GM19438 (cell line): ENCODE results near the gene ANKS1A.
"Not testable (repeated sequence)": the region's sequence is repeated elsewhere in the genome, so short reads cannot be mapped to it uniquely, and the experiment has no call there.

ENCODE experiments used
- ATAC-seq: cut with Tn5 transposase; IDR thresholded peaks from one replicate; pipeline ENCODE4 v1.9.1; 2021; ENCODE audit warnings: low read depth; ENCODE audit not compliant: unreplicated experiment

The ANKS1A gene

DNA sequence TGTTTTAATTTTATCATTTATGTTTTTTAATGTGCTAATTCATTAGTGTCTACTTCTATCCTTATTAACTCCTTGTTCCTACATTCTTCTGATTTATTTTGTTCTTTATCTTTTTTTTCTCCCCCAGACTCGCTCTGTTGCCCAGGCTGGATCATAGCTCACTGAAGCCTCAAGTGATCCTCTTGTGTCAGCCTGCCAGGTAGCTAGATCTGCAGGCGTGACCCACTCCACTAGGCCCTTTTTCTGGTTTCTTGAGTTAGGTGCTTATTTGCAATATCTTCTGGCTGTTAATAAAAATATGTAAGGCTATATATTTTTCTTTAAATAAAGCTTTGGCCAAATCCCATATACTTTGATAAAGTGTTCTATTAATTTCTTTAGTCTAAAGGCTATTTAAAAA is 4.1 kb upstream of the ANKS1A start:
- no peak for ATAC-seq

DNA sequence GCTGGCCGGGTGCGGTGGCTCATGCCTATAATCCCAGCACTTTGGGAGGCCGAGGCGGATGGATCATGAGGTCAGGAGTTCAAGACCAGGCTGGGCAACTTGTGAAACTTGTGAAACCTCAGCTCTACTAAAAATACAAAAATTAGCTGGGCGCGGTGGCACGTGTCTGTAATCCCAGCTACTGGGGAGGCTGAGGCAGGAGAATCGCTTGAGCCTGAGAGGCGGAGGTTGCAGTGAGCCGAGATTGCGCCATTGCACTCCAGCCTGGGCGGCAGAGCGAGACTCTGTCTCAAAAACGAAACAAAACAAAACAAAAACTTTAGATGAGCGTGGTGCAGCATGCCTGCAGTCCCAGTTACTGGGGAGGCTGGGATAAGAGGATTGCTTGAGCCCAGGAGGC is 3.2 kb upstream of the ANKS1A start:
- ATAC-seq = not testable (repeated sequence)

DNA sequence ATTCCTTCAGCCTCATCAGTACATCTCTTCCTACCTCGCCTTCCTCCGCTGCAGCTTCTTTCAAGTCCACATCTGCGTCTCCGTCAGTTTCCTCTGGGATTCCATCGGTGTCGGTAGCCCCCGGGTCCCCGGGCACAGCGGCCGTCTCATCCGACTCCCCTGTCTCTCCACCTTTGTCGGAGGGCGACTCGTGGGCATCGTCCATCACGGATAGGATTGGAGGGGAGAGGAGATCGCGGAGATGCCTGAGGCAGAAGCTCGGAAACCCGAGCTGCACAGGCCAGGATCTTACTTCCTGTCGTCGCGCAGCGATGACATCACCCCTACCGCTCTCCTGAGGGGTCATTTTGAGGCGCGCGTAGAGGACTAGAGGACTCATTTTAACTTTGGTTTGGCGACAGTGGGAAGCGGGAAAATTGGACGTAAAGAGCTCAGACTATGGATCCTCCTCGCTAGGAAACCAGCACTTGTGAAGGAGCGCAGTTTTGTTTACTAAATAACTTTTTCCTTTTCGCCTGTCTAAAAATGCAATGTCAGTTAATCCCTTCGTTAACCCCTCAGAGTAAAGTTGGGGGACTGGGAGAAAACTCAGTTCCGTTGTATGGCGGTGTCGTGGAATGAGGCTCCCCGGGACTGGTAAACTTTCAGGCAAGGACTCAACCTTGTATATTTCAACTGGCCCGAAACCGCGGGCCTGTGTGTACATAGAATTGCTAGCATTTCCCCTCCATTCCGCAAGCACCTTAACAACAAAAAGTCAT is 1.1 kb upstream of the ANKS1A start, which contains the start of gene TAF11:
Gene TAF11, minus strand, starts transcription at position 290 of the 761 bp plus-strand sequence. Its CDS starts 85 bp downstream, at position 205.
- ATAC-seq = peak; percentile 59

DNA sequence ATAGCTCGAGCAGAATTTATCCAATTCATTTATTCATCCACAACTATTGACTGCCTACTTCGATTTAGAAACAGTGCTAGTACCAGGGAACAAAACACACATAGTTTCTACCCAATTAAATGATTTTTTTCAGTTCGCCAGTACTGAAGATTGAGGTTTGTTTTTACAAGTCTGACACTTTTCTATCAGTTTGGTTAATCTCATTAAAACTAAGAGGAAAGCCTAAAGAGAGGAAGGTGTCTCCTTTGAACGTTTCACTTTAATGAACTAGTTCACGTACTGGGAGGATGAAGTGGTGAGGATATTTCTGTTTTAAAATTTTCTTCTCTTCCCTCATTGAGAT is 570 bp upstream of the ANKS1A start:
- no peak for ATAC-seq

DNA sequence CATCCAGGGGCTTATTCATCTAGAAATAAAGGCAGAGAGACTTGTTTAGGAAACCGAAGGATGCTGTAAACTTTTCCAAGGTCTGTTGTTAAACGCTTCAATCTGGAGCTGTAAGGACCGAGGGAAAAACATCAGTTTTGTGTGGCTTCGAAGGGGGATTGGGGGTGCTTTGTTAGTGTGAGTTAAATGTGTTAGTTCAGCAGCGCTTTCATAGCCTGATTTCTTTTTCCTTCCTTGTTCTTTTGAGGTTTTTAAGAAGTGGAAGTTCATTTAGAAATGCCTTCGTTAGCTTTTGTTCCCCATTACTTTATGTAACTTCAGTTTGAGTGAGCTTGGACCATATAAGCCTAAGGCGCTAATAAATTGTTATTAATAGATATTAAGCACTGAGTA is 1.5 kb downstream of the ANKS1A start:
- no peak for ATAC-seq

DNA sequence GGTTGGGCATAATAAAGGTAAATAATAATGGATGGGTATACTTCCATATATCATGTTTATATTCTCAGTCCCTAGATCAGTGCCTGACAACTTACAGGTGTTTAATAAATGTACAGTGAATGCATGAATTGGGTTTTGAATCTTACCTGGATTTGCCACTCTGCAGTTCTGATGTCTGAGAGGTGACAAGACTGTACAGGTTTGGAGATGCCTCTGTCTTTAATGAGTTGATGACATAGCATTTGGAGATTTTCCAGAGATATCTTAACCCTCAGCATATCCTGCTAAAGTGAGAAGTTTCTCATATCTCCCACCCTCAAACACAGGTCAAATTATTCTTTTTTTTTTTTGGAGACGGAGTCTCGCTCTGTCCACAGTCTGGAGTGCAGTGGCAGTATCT is 2.2 kb downstream of the ANKS1A start:
- no peak for ATAC-seq

DNA sequence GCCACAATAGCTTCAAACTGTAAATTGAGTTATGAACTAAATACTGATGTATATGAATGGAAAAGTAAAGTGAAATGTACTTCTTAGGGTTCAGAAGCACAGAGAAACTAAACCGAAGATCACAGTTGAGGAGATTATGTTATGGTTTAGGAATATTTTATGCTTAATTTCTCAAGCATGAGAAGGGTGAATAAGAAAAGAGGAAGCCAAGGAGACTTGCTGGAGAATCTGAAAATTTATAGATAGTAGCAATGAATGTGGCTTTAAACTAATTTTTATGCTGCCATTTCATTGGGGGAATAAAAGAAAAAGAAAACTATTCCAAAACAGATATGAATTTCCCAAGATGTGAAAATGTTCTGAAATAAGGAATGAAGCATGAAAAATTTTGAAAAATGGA is 5.6 kb downstream of the ANKS1A start:
- no peak for ATAC-seq

DNA sequence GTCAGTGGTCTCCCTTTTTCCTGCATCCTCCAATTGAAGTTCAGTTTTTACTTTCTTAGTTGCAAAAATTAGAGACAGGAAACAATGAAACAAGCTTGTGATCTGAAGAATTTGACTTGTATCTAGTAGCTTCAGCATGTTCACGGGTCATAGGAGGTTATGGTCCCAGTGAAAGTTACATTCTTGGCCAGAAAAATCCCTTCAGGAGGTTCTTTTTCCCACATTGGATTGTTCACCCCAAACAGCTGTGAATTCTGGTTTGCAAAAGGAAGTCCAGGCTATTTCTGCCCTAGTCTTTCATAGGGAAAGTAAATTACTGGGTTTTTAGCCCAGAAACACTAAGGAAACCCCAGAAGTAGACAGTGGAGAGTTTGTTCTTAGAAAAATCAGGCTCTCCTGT is 8.1 kb downstream of the ANKS1A start:
- ATAC-seq = no peak

DNA sequence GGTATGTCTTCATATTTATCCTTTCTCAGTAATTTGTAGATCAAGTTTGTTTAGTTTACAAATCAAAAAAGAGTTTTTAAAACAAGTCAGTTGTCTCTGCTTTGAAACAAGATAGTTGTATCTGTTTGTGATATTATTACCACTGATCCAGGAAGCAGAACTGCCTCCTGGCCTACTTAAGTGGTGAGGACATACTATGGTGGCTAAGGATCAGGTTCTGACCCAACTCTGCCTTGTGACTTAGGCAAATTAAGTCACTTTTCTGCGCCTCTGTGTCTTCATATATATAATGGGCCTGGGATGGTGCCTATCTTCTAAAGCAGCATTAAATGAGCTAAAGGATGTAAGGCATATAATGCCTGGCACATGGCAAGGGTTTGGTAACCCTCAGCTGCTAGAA is 8.7 kb downstream of the ANKS1A start:
- ATAC-seq = no peak

DNA sequence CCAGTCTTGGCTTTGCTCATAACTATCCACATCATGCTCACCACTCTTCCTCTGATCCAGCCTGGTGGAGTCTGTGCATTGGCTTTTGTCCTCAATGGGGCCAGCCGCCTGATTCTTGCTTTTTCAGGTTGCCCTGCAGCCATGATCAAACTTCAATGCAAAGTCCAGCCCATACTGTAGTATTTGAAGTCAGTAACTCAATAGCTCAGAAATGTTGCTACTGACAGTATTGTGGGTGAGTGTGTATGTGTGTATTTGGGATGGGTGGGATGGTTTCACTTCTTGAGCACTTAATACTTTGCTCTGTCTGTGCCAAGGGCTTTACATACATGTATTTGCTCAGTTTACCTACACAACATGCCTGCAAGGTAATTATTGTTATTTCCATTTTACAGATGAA is 10.7 kb downstream of the ANKS1A start:
- not testable (repeated sequence) for ATAC-seq

DNA sequence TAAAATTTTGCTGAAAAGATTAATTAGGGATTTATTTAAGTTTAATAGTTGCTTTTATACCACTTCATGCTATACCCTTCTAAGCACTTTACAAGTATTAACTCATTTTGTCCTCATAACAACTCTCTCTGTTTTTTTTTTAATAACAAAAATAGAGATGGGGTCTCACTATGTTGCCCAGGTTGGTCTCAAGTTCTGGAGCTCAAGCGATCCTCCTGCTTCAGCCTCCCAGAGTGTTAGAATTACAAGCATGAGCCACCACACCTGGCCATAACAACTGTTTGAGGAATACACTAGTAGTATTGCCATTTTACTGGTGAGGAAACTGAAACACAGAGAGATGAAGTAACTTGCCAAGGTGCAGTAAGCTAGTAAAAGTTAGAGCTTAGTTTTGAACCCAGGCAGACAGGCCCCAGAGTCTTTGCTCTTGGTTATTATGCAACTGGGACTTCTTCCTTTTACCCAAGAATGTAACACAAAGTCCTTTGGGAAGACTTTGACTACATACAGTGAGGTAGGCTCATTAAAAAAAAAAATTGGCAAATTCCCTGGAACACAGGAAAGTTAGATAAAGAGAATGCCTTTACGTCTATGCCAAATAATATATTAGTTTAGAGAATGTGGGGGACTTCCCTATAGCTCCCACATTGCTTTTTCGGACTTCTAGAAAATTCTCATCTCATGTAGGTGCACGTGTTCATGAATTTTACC is 11.4 kb downstream of the ANKS1A start:
- ATAC-seq = no peak

DNA sequence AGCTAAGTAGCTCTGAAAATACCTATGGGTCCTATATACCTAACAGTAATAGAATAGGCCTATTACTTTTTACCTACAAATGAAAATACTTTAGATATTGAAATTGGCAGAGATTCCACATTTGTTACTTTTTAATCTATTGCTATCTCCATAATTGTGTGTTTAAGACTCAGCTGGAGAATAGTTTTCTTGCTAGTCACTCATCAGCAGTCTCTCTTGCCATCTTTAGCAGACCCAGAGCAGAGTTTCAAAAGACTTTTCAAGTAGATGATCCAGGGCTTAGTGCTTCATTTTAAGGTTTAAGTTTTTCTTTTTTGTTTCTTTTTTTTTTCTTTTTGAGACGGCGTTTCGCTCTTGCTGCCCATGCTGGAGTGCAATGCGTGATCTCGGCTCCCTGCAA is 12.9 kb downstream of the ANKS1A start:
- no peak for ATAC-seq

DNA sequence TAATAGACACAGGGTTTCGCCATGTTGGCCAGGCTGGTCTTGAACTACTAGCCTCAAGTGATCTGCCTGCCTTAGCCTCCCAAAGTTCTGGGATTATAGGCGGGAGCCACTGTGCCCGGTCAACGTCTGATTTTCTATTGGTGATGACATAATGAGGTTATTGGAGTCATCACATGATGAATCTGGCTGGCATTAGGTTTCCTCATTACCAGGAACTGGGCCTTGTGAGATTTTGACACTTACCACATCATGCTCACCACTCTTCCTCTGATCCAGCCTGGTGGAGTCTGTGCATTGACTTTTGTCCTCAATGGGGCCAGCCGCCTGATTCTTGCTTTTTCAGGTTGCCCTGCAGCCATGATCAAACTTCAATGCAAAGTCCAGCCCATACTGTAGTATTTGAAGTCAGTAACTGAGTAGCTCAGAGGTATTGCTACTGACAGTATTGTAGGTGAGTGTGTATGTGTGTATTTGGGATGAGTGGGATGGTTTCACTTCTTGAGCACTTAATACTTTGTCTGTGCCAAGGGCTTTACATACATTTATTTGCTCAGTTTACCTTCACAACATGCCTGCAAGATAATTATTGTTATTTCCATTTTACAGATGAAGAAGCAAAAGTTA is 16.0 kb downstream of the ANKS1A start:
- no peak for ATAC-seq

DNA sequence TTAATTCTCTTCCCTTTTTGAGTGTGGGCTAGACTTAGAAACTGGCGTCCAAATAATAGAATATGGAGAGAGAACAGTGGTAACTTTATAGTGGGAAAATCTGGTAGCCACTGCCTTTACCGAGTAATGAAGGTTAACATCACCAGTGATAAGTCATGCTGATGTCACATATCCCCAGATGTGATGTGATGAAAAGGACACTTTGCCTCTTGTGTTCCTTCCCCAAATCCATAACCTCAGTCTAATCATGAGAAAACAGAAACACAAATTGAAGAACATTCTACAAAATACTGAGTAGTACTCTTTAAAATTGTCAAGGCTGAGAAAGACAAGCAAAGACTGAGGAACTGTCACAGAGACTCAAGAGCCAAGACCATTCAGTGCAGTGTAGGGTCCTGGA is 17.8 kb downstream of the ANKS1A start:
- ATAC-seq = no peak

DNA sequence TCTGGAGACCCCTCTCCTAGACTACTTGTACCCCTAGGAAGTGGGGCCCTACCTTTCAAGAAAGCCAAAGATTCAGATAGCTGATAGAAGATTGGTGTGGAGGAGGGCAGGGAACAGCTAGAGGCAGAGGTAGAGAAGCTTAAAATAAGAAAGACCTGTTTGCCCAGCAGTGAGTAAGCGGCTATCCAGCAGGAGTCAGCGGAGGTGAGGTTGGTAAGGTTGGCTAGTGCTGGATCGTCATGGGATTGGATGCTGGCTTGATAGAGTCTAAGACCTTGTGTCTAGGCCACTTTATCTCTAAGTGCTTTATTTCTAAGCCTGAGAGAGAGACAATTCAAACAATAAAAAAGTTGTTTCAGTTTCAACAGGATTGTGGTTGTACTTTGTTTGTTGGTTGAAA is 19.1 kb downstream of the ANKS1A start:
- no peak for ATAC-seq

DNA sequence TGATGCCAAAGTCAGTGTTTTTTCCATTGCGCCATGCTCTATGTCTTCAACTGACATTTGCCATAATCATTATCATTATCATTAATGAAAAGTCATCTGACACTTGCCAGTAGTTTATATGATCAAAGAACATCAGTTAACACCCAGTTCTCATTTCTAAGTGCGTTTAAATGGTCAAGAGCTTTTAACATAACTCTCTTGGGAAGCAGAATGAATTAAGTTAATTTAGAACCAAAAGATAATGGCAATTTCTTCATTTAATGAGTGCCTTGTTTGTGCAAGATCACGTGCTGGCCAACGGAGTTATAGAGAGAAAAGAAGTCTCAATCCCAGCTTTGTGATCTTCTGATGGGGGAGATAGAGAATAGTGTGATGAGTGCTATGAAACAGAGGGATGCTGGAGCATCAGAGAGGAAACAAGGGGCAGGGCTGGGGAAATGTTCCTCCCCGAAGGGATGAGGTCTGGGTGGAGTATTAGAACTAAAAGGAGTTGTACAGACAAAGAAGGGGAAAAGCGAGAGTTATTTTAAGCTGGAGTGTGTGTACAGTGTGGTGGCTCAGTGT is 20.3 kb downstream of the ANKS1A start:
- no peak for ATAC-seq

DNA sequence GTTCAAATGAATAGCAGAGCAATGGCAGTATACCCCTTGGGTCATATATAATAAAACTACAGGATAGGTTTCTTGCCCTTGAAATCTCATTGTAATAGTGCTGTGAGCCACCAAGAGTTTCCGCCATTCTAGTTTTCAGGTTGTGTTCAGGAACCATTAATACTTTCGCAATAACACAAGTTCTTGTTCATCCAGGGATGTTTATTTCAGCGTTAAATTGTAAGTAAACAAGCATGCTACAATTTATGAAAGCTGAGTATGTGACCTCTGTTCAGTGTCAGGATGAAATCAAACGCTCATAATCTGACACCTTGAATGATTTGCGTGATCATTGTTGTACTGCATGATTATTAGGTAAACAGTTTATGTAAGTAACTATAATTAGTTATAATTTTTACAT is 22.8 kb downstream of the ANKS1A start:
- no peak for ATAC-seq

DNA sequence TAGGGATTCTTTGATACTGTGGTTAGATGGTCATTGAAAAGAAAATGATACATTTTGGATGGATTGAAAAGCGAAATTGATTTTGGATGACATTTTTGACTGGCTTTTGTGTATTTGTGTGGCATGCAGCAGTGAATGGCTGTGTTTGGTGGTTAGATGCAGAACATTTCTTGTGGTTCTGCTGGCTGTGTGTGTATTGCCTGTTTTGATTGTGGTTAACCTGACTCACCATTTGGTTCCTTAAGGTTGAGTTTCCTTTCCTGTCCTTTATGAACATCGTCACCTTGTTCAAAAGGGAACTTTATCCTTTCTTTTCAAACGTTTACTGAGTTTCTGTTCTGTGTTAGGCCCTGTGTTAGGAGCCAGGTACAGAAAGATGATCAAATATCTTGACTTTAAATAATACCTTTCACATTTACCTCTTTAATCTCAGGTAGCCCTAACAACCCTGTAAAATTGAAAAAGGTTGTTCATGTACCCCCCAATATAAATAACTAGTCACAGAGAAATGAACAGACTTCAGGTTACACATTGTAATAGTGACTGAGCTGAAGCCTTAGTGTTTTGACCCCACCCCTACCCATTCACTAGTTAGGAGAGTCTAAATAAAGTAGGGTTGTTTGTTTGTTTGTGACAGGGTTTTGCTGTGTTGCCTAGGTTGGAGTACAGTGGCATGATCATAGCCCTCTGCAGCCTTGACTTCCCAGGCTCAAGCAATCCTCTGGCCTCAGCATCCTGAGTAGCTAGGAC is 23.8 kb downstream of the ANKS1A start:
- peak; percentile 75 for ATAC-seq

DNA sequence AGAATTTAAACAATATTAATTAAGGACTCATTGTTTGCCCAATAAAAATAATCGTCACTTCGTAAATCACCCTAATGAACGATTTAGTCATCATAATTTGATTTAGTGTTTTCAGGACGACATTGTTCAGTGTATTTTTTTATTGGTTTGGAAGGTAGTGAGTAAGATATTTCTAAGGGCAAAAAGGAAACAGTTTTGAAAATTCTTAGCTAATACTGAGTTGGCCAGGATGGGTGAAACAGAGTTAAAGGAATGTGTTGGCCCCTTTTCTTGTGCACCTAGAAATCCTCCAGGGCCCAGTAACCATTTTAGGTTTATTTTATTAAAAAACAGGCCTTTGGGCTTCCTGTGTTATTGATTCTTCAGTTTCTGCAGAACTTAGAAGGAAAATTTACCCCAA is 25.3 kb downstream of the ANKS1A start:
- no peak for ATAC-seq

DNA sequence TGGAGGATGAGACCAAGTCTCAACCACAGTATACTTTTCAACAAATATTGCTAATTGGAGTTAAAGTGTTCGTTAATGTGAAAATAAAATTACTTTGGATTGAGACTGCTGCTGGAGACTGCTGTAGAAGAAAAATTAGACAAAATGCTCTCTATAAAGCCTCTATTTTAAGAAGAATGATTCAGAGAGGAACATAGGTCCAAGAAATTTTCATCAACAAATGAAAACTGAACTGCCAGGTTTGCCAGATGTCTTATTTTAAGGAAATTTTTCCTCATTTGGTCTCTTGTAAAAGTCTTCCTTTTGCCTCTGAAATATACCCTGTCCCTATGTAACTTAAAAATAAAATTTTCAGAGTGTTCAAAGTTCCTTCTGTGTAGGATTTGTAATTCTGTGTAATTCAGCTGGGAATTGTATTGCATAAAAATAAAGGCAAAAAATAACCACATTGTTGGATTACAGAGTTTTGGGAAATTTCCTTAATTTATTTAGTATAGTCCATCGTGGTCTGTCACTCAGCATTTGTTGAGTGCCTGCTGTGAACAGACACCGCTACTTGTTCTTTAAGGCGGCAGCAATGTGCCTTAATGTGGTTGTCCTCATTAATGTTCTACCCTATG is 27.4 kb downstream of the ANKS1A start:
- ATAC-seq = no peak
